ENCODE data around the gene POU2F2.

The POU2F2 gene

DNA sequence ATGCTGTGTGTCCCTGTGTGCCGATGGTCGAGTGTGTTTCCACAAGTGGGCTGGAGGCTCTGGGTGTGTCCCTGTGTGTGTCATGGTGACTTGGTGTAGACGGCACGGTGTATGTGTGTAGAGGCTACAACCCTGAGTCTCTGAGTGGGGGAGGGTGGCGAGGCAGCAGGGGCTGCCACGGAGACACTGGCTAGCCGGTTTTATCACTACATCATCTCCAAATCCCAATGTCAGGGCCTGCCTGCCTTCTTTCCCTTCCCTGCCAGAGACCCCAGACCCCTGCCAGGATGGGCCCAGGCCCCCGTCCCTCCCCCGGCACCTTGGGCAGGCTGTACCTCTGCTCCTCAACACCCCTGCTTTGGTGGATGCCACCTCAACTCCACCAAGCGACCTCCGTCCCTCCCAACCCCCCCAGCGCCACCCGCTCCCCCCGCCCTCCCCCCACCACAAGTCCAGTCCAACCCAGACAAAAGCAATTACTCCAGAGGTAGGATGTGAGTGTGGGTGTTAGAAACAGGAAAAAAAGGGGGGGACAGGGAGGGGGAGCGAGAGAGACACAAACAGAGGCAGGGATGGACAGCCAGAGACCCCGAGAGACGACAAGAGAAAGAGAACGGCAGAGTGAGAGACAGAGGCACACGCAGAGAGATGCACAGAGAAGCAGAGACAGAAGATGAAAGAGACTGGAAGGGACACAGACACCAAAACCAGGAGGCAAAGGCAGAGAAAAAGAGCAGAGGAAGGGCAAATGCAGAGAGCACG is 21.6 kb upstream of the POU2F2 start:
- no peak for ATAC-seq
- no peak for TF ChIP-seq ARNTL (CRISPR knock-in tag; IDR thresholded peaks at IDR 0.05; ENCODE audit: borderline replicate concordance, low read depth)
- TF ChIP-seq ZNF70 (CRISPR knock-in tag; IDR thresholded peaks at IDR 0.05), result no peak
- TF ChIP-seq ESRRG (CRISPR knock-in tag; IDR thresholded peaks at IDR 0.05), result no peak
- no peak for TF ChIP-seq TCF4 (CRISPR knock-in tag; IDR thresholded peaks at IDR 0.05; ENCODE audit: borderline replicate concordance)

DNA sequence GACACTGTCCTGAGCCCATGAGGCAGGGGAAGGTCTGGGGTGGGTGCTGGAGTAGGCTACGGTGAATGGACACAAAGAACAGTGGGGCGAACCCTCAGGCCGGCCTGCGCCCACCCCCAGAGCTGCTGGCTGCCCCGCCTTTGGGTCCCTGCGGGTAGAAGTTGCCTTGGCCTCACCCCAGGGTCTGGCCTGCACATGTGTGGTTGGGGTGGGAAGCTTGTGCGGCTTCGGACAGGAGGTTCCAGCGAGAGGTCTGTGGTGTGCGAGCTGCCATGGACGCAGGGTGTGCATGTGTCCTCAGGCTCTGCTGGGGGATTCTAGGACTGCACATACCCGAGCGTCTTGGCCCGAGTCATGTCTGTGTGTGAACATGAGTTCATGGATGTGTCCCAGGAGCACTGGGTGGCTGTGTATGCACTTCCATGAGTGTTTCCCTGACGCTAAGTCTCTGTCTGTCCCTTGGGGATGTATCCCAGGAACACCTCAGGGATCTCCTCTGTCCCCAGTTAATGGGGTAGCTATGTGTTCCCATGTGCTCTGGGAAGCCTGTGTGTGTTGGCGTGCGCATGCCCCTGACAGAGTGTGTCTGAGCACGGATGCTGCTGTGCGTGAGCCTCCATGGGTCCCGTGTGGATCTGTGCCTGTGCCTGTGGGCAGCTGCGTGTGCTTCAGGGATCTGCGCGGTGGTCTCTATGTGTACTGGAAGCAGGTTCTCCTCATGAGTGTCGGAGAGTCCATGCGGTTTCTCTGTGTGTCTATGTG is 20.8 kb upstream of the POU2F2 start:
- no peak for TF ChIP-seq CSDC2 (CRISPR knock-in tag; IDR thresholded peaks at IDR 0.05)
- no peak for TF ChIP-seq GLIS3 (CRISPR knock-in tag; IDR thresholded peaks at IDR 0.05)
- no peak for TF ChIP-seq ZFP3 (CRISPR knock-in tag; IDR thresholded peaks at IDR 0.05)
- TF ChIP-seq, protein P1, sequence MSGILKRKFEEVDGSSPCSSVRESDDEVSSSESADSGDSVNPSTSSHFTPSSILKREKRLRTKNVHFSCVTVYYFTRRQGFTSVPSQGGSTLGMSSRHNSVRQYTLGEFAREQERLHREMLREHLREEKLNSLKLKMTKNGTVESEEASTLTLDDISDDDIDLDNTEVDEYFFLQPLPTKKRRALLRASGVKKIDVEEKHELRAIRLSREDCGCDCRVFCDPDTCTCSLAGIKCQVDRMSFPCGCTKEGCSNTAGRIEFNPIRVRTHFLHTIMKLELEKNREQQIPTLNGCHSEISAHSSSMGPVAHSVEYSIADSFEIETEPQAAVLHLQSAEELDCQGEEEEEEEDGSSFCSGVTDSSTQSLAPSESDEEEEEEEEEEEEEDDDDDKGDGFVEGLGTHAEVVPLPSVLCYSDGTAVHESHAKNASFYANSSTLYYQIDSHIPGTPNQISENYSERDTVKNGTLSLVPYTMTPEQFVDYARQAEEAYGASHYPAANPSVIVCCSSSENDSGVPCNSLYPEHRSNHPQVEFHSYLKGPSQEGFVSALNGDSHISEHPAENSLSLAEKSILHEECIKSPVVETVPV (CRISPR knock-in tag; IDR thresholded peaks at IDR 0.05), result no peak
- no peak for TF ChIP-seq SNAI2 (CRISPR knock-in tag; IDR thresholded peaks at IDR 0.05)
- TF ChIP-seq, protein P2, sequence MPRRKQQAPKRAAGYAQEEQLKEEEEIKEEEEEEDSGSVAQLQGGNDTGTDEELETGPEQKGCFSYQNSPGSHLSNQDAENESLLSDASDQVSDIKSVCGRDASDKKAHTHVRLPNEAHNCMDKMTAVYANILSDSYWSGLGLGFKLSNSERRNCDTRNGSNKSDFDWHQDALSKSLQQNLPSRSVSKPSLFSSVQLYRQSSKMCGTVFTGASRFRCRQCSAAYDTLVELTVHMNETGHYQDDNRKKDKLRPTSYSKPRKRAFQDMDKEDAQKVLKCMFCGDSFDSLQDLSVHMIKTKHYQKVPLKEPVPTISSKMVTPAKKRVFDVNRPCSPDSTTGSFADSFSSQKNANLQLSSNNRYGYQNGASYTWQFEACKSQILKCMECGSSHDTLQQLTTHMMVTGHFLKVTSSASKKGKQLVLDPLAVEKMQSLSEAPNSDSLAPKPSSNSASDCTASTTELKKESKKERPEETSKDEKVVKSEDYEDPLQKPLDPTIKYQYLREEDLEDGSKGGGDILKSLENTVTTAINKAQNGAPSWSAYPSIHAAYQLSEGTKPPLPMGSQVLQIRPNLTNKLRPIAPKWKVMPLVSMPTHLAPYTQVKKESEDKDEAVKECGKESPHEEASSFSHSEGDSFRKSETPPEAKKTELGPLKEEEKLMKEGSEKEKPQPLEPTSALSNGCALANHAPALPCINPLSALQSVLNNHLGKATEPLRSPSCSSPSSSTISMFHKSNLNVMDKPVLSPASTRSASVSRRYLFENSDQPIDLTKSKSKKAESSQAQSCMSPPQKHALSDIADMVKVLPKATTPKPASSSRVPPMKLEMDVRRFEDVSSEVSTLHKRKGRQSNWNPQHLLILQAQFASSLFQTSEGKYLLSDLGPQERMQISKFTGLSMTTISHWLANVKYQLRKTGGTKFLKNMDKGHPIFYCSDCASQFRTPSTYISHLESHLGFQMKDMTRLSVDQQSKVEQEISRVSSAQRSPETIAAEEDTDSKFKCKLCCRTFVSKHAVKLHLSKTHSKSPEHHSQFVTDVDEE (CRISPR knock-in tag; IDR thresholded peaks at IDR 0.05), result no peak
- no peak for TF ChIP-seq ZC3H10 (CRISPR knock-in tag; IDR thresholded peaks at IDR 0.05)
- no peak for TF ChIP-seq ARNTL (CRISPR knock-in tag; IDR thresholded peaks at IDR 0.05; ENCODE audit: borderline replicate concordance, low read depth)
- no peak for TF ChIP-seq ZNF8 (CRISPR knock-in tag; IDR thresholded peaks at IDR 0.05)
- TF ChIP-seq PPARA (CRISPR knock-in tag; IDR thresholded peaks at IDR 0.05; ENCODE audit: borderline replicate concordance), result no peak
- no peak for TF ChIP-seq ZNF565 (CRISPR knock-in tag; conservative IDR thresholded peaks at IDR 0.05; ENCODE audit: low read depth)
- TF ChIP-seq BACH2 (CRISPR knock-in tag; IDR thresholded peaks at IDR 0.05; ENCODE audit: borderline replicate concordance), result no peak
- no peak for TF ChIP-seq OSR1 (CRISPR knock-in tag; IDR thresholded peaks at IDR 0.05)
- no peak for TF ChIP-seq RARB (CRISPR knock-in tag; IDR thresholded peaks at IDR 0.05)
- TF ChIP-seq ZFP30 (CRISPR knock-in tag; IDR thresholded peaks at IDR 0.05), result no peak
- TF ChIP-seq ISL1 (CRISPR knock-in tag; IDR thresholded peaks at IDR 0.05), result no peak
- no peak for TF ChIP-seq TCF4 (CRISPR knock-in tag; IDR thresholded peaks at IDR 0.05; ENCODE audit: borderline replicate concordance)
- TF ChIP-seq, protein P3, sequence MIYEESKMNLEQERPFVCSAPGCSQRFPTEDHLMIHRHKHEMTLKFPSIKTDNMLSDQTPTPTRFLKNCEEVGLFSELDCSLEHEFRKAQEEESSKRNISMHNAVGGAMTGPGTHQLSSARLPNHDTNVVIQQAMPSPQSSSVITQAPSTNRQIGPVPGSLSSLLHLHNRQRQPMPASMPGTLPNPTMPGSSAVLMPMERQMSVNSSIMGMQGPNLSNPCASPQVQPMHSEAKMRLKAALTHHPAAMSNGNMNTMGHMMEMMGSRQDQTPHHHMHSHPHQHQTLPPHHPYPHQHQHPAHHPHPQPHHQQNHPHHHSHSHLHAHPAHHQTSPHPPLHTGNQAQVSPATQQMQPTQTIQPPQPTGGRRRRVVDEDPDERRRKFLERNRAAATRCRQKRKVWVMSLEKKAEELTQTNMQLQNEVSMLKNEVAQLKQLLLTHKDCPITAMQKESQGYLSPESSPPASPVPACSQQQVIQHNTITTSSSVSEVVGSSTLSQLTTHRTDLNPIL (CRISPR knock-in tag; IDR thresholded peaks at IDR 0.05; ENCODE audit: low read depth), result no peak
- ATAC-seq, result no peak

DNA sequence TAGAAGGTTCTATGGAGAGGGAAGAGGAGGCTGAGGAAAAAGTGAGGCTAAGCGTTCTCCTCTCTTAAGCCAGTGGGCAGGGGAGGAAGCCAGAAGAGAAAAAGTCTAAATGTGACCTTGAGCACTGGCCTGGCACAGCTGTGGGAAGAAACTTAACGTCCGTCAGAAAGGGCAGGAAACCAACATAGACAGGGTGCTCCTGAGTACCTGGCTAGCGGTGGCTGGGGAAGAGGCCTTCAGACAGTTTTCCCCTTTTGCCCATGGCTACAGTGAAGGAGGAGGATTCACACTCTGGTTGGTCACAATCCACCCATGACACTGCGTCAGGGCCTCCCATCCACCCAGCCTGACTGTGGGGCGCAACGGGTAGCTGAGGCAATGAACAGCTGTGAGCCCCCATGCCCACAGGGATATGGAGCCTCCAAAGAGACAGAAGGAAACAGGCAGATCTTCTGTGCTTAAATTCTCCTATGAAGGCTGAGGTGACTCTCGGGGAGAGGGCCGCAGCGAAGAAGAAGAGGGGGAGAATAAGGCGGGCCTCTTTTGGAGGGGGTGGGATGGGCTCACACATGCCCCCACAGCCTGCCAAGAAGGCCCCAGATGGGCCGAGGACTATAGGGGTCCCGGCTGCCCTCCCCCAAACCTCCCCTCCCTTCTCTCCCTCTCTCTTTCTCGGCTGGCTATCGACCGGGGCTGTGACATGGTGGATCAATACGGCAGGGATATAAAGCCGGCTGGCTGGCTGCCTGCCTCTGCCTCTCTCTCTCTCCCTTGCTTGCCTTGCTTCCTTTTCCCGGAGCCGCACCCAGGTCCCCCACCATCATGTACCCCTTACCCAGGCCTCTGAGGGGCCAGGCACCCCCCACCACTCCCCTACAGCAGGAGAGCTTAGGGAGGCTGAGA is 19.8 kb upstream of the POU2F2 start:
- no peak for ATAC-seq
- TF ChIP-seq TCF4 (CRISPR knock-in tag; IDR thresholded peaks at IDR 0.05; ENCODE audit: borderline replicate concordance), result no peak
- TF ChIP-seq ARNTL (CRISPR knock-in tag; IDR thresholded peaks at IDR 0.05; ENCODE audit: borderline replicate concordance, low read depth), result no peak
- no peak for TF ChIP-seq PPARA (CRISPR knock-in tag; IDR thresholded peaks at IDR 0.05; ENCODE audit: borderline replicate concordance)
- TF ChIP-seq ZFP3 (CRISPR knock-in tag; IDR thresholded peaks at IDR 0.05), result no peak
- no peak for TF ChIP-seq SNAI2 (CRISPR knock-in tag; IDR thresholded peaks at IDR 0.05)
- TF ChIP-seq, protein P4, sequence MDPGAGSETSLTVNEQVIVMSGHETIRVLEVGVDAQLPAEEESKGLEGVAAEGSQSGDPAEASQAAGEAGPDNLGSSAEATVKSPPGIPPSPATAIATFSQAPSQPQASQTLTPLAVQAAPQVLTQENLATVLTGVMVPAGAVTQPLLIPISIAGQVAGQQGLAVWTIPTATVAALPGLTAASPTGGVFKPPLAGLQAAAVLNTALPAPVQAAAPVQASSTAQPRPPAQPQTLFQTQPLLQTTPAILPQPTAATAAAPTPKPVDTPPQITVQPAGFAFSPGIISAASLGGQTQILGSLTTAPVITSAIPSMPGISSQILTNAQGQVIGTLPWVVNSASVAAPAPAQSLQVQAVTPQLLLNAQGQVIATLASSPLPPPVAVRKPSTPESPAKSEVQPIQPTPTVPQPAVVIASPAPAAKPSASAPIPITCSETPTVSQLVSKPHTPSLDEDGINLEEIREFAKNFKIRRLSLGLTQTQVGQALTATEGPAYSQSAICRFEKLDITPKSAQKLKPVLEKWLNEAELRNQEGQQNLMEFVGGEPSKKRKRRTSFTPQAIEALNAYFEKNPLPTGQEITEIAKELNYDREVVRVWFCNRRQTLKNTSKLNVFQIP (CRISPR knock-in tag; IDR thresholded peaks at IDR 0.05; ENCODE audit: borderline replicate concordance, low read depth), result no peak
- TF ChIP-seq ZNF70 (CRISPR knock-in tag; IDR thresholded peaks at IDR 0.05), result no peak
- no peak for TF ChIP-seq ZNF8 (CRISPR knock-in tag; IDR thresholded peaks at IDR 0.05)
- TF ChIP-seq, protein P5, sequence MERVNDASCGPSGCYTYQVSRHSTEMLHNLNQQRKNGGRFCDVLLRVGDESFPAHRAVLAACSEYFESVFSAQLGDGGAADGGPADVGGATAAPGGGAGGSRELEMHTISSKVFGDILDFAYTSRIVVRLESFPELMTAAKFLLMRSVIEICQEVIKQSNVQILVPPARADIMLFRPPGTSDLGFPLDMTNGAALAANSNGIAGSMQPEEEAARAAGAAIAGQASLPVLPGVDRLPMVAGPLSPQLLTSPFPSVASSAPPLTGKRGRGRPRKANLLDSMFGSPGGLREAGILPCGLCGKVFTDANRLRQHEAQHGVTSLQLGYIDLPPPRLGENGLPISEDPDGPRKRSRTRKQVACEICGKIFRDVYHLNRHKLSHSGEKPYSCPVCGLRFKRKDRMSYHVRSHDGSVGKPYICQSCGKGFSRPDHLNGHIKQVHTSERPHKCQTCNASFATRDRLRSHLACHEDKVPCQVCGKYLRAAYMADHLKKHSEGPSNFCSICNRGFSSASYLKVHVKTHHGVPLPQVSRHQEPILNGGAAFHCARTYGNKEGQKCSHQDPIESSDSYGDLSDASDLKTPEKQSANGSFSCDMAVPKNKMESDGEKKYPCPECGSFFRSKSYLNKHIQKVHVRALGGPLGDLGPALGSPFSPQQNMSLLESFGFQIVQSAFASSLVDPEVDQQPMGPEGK (CRISPR knock-in tag; IDR thresholded peaks at IDR 0.05; ENCODE audit: borderline replicate concordance), result no peak
- TF ChIP-seq CSDC2 (CRISPR knock-in tag; IDR thresholded peaks at IDR 0.05), result no peak
